Mesenchymal stem cell (in vitro differentiated cells and primary cell): ENCODE data around the gene DNAH14.

Source experiments
- DNase-seq: peaks from one replicate; pipeline ENCODE4 v3.0.0-alpha.2; 2013
- H2AFZ ChIP-seq: one replicate; pipeline ENCODE4 v1.6.1; 2013; ENCODE audit warnings: low read depth, mild to moderate bottlenecking, control low read depth, inconsistent platforms, low read length, moderate library complexity
- H2AK5ac ChIP-seq: 2 replicates; pipeline ENCODE4 v1.6.1; 2013; ENCODE audit warnings: low read length, moderate library complexity, mild to moderate bottlenecking, inconsistent platforms; ENCODE audit not compliant: severe bottlenecking
- H2BK120ac ChIP-seq: one replicate; pipeline ENCODE4 v1.6.1; 2013; ENCODE audit warnings: low read depth, mild to moderate bottlenecking, inconsistent platforms, low read length, moderate library complexity
- H2BK12ac ChIP-seq, 2 experiments: one replicate each; pipeline ENCODE4 v1.6.1; 2013; ENCODE audit warnings: inconsistent platforms in 2 of 2, low read length in 2 of 2, mild to moderate bottlenecking in 2 of 2, moderate library complexity in 2 of 2, control low read depth in 1 of 2
- H2BK15ac ChIP-seq: one replicate; pipeline ENCODE4 v1.6.1; 2013; ENCODE audit warnings: mild to moderate bottlenecking, low read depth, inconsistent platforms; ENCODE audit not compliant: poor library complexity, severe bottlenecking
- H2BK5ac ChIP-seq: 2 replicates; pipeline ENCODE4 v1.6.1; 2013; ENCODE audit warnings: low read depth, mild to moderate bottlenecking, low read length, control low read depth, inconsistent platforms; ENCODE audit not compliant: poor library complexity, severe bottlenecking
- H3K14ac ChIP-seq, 2 experiments: one replicate each; pipeline ENCODE4 v1.6.1; 2013; ENCODE audit warnings: inconsistent platforms in 2 of 2, low read length in 2 of 2, control low read depth in 1 of 2, mild to moderate bottlenecking in 1 of 2, moderate library complexity in 1 of 2
- H3K18ac ChIP-seq, 2 experiments: one replicate each; pipeline ENCODE4 v1.6.1; 2013; ENCODE audit warnings: inconsistent platforms in 2 of 2, low read length in 2 of 2, control low read depth in 1 of 2, low read depth in 1 of 2, mild to moderate bottlenecking in 1 of 2
- H3K23ac ChIP-seq, 2 experiments: one replicate each; pipeline ENCODE4 v1.6.1; 2013; ENCODE audit warnings: inconsistent platforms in 2 of 2, low read length in 2 of 2, mild to moderate bottlenecking in 2 of 2, moderate library complexity in 2 of 2, control low read depth in 1 of 2
- H3K27ac ChIP-seq: 2 replicates; pipeline ENCODE4 v1.5.1; 2013; ENCODE audit warnings: mild to moderate bottlenecking, moderate library complexity, low read length, control low read depth, inconsistent platforms; ENCODE audit not compliant: poor library complexity, severe bottlenecking
- H3K27me3 ChIP-seq, 2 experiments: 2 replicates each; pipeline versions ENCODE4 v1.6.1 to v1.7.0; 2013; ENCODE audit warnings: low read length in 2 of 2, mild to moderate bottlenecking in 2 of 2, moderate library complexity in 2 of 2, control low read depth in 1 of 2, inconsistent platforms in 1 of 2; ENCODE audit not compliant: control insufficient read depth in 1 of 2, insufficient read depth in 1 of 2
- H3K36me3 ChIP-seq, 2 experiments: 2 replicates each; pipeline versions ENCODE4 v1.6.1 to v1.7.0; 2013; ENCODE audit warnings: low read length in 2 of 2, control low read depth in 1 of 2, inconsistent platforms in 1 of 2, low read depth in 1 of 2, mild to moderate bottlenecking in 1 of 2; ENCODE audit not compliant: insufficient read depth in 2 of 2, control insufficient read depth in 1 of 2
- H3K4ac ChIP-seq, 2 experiments: one replicate each; pipeline ENCODE4 v1.6.1; 2013; ENCODE audit warnings: inconsistent platforms in 2 of 2, low read length in 2 of 2, mild to moderate bottlenecking in 2 of 2, moderate library complexity in 2 of 2, control low read depth in 1 of 2, low read depth in 1 of 2
- H3K4me1 ChIP-seq: 2 replicates; pipeline ENCODE4 v1.6.1; 2013; ENCODE audit warnings: low read depth, low read length, control low read depth; ENCODE audit not compliant: control insufficient read depth, insufficient read depth
- H3K4me2 ChIP-seq: 2 replicates; pipeline ENCODE4 v1.6.1; 2013; ENCODE audit warnings: low read length, mild to moderate bottlenecking, inconsistent platforms; ENCODE audit not compliant: poor library complexity, severe bottlenecking
- H3K4me3 ChIP-seq, 2 experiments: 2 replicates each; pipeline versions ENCODE4 v1.5.1 to v1.7.0; 2013; ENCODE audit warnings: low read length in 2 of 2, mild to moderate bottlenecking in 2 of 2, control low read depth in 1 of 2, low read depth in 1 of 2; ENCODE audit not compliant: insufficient read depth in 1 of 2
- H3K79me1 ChIP-seq: replicated peaks from 2 replicates; pipeline ENCODE4 v1.6.1; 2013; ENCODE audit warnings: mild to moderate bottlenecking, control low read depth, low read length, inconsistent platforms; ENCODE audit not compliant: poor library complexity, severe bottlenecking
- H3K9ac ChIP-seq: 2 replicates; pipeline ENCODE4 v1.7.0; 2013; ENCODE audit warnings: mild to moderate bottlenecking, low read length, moderate library complexity
- H3K9me3 ChIP-seq: 2 replicates; pipeline ENCODE4 v1.7.0; 2013; ENCODE audit warnings: mild to moderate bottlenecking, low read length; ENCODE audit not compliant: control insufficient read depth
- H4K8ac ChIP-seq: one replicate; pipeline ENCODE4 v1.6.1; 2013; ENCODE audit warnings: inconsistent platforms, mild to moderate bottlenecking, low read length, moderate library complexity
- H4K91ac ChIP-seq: one replicate; pipeline ENCODE4 v1.6.1; 2013; ENCODE audit warnings: mild to moderate bottlenecking, low read length, inconsistent platforms
- WGBS: methylation state at CpG from one replicate; pipeline ENCODE4 v1.1.7; 2013; ENCODE audit warnings: mixed read lengths; 5-methylcytosine and 5-hydroxymethylcytosine counted together

DNAH14 gene

DNA sequence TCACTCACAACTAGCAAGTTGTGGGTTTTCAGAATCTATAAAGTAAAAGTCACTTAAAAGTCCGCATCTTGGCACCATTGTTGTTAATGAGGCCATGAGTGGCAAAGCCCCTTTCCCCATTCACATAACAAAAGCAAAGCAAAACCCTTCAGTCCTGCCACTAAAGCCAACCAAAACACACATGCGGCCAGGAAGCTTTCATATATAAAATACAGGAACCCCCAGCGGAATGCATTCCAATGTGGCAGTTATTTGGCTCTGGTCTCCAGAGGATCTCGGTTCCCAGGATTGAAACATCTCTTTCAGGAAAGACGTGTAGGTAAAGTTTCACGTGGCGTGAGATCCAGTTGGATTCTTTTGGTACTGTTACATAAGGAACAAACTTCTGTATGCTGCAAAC lies 500.8 kb downstream of the DNAH14 start:
- Histone ChIP-seq H2AFZ (no peak overlapping the region), H3K79me1 (no peaks in the 10 kb centered on the region), H3K14ac (no peak overlapping the region), H2BK120ac (no peak overlapping the region), H3K27me3 (peaks cover 0 to 10% of the 10 kb centered on the region in 2 experiments), H3K23ac (no peak overlapping the region), H4K8ac (no peak overlapping the region), H3K36me3 (peaks cover 0 to 6% of the 10 kb centered on the region in 2 experiments), H3K4me1 (peaks cover 3% of the 10 kb centered on the region), H3K9ac (no peak overlapping the region), H2AK5ac (no peak overlapping the region), H2BK15ac (no peak overlapping the region), H3K4ac (no peak overlapping the region), H3K18ac (no peak overlapping the region), H3K4me3 (no peak overlapping the region), H3K27ac (no peak overlapping the region), H2BK5ac (no peak overlapping the region), H4K91ac (no peak overlapping the region), H3K9me3 (no peaks in the 10 kb centered on the region), H2BK12ac (no peak overlapping the region), H3K4me2 (peak overlapping the region; percentile 12)
- 96% methylated on average over 7 of the region's 7 CpGs for WGBS
- DNase-seq, result no peak

- no peak overlapping the region for H2AK5ac ChIP-seq
- no peak overlapping the region for H2BK5ac ChIP-seq
Observed at GRCh38 chr1:225431081-225431863, 501.8 kb downstream of the DNAH14 start.

GRCh38 chr1:225434046-225434445 lies 504.6 kb downstream of the DNAH14 start:
- peaks cover 0 to 6% of the 10 kb centered on the region in 2 experiments for H3K36me3 ChIP-seq
- no peak overlapping the region for H3K4me3 ChIP-seq
- H2BK5ac ChIP-seq, result no peak overlapping the region
- no peak overlapping the region for H2BK15ac ChIP-seq
- no peaks in the 10 kb centered on the region for H3K79me1 ChIP-seq
- no peak overlapping the region for H4K91ac ChIP-seq
- H3K9me3 ChIP-seq, result no peaks in the 10 kb centered on the region
- no peak overlapping the region for H3K4me2 ChIP-seq
- no peak overlapping the region for H2AK5ac ChIP-seq
- H2AFZ ChIP-seq, result no peak overlapping the region
- no peak overlapping the region for H3K23ac ChIP-seq
- no peak overlapping the region for H2BK120ac ChIP-seq
- no peak overlapping the region for H3K14ac ChIP-seq
- no peak overlapping the region for H3K27ac ChIP-seq
- H3K4me1 ChIP-seq, result no peaks in the 10 kb centered on the region
- 87% methylated on average over 5 of the region's 5 CpGs for WGBS
- no peak overlapping the region for H2BK12ac ChIP-seq
- no peak overlapping the region for H4K8ac ChIP-seq
- DNase-seq, result no peak
- H3K9ac ChIP-seq, result no peak overlapping the region
- H3K18ac ChIP-seq, result no peak overlapping the region
- peaks cover 0 to 18% of the 10 kb centered on the region in 2 experiments for H3K27me3 ChIP-seq
- H3K4ac ChIP-seq, result no peak overlapping the region

More at GRCh38 chr1:225431081-225431863, 501.8 kb downstream of the DNAH14 start:
- Histone ChIP-seq H4K8ac (no peak overlapping the region), H3K9ac (no peak overlapping the region), H3K23ac (peak overlapping the region in 1 of 2 experiments; percentile 50), H3K4me1 (peaks cover 2% of the 10 kb centered on the region), H2BK120ac (no peak overlapping the region), H3K36me3 (peaks cover 0 to 6% of the 10 kb centered on the region in 2 experiments), H3K79me1 (no peaks in the 10 kb centered on the region), H3K9me3 (no peaks in the 10 kb centered on the region), H3K4ac (no peak overlapping the region), H3K27ac (no peak overlapping the region), H2AFZ (no peak overlapping the region), H3K4me2 (no peak overlapping the region), H3K27me3 (peaks cover 0 to 15% of the 10 kb centered on the region in 2 experiments), H3K14ac (peak overlapping the region in 1 of 2 experiments; percentile 18), H3K18ac (no peak overlapping the region), H4K91ac (no peak overlapping the region), H2BK15ac (no peak overlapping the region), H3K4me3 (no peak overlapping the region), H2BK12ac (peak overlapping the region in 1 of 2 experiments; percentile 42)
- WGBS, result 95% methylated on average over 36 of the region's 36 CpGs
- DNase-seq, result no peak

DNA sequence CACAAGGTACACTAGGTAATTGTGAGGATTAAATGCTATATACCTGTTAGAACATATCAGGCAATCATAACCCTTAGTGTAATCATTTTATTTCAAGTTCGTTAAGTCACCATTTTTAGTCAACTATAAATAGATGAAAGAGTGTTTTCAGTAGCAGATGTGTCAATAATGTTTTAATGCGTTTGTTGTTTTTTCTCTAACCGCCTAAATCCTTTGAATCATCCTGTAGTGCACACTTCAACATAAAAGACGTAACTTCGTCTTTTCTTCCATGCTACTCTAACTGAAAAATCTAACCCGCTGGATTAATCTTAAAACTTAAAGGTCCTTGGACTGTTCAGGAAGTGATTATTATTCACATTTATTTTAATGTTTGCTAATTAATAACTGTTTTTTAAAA lies 505.6 kb downstream of the DNAH14 start:
- no peak for DNase-seq
- 89% methylated on average over 4 of the region's 6 CpGs for WGBS
- no peak overlapping the region for H2AK5ac ChIP-seq

More for the DNA sequence above, 505.6 kb downstream of the DNAH14 start:
- peaks cover 0 to 6% of the 10 kb centered on the region in 2 experiments for H3K36me3 ChIP-seq
- H3K79me1 ChIP-seq, result no peaks in the 10 kb centered on the region
- H4K8ac ChIP-seq, result no peak overlapping the region
- H4K91ac ChIP-seq, result no peak overlapping the region
- no peak overlapping the region for H2AFZ ChIP-seq
- no peak overlapping the region for H3K4ac ChIP-seq
- H3K18ac ChIP-seq, result no peak overlapping the region
- H3K27ac ChIP-seq, result no peak overlapping the region
- H3K4me2 ChIP-seq, result no peak overlapping the region
- peaks cover 0 to 18% of the 10 kb centered on the region in 2 experiments for H3K27me3 ChIP-seq
- no peak overlapping the region for H3K14ac ChIP-seq
- H3K23ac ChIP-seq, result no peak overlapping the region
- no peaks in the 10 kb centered on the region for H3K4me1 ChIP-seq
- no peak overlapping the region for H3K9ac ChIP-seq
- no peak overlapping the region for H3K4me3 ChIP-seq
- H2BK120ac ChIP-seq, result no peak overlapping the region
- H2BK5ac ChIP-seq, result no peak overlapping the region
- H2BK15ac ChIP-seq, result no peak overlapping the region
- no peak overlapping the region for H2BK12ac ChIP-seq
- H3K9me3 ChIP-seq, result no peaks in the 10 kb centered on the region
